HEK293T (cell line): ENCODE data around the gene ZNF81.

ENCODE experiments used
- CTCF ChIA-PET: fragments of 350-600 bp; formaldehyde crosslinking; extraction: SDS; loops from one replicate; lab custom pipeline; 2021; ENCODE audit warnings: antibody characterized with exemption, inconsistent platforms; lab: Yijun Ruan, JAX
- POLR2A ChIA-PET: fragments of 350-600 bp; formaldehyde crosslinking; extraction: SDS; loops from one replicate; lab custom pipeline; 2020; ENCODE audit warnings: antibody characterized with exemption, inconsistent platforms; lab: Yijun Ruan, JAX
- DNase-seq: peaks from one replicate; pipeline ENCODE4 v3.0.0; 2012; ENCODE audit warnings: mixed read lengths; ENCODE audit errors: extremely low spot score
- ARNT ChIP-seq: fragments of 450-650 bp; IDR thresholded peaks from 2 replicates; pipeline ENCODE4 v1.6.1; 2017; ENCODE audit warnings: mild to moderate bottlenecking
- BHLHE40 ChIP-seq: fragments of 450-650 bp; IDR thresholded peaks from 2 replicates; pipeline ENCODE4 v1.6.1; 2016; ENCODE audit warnings: mild to moderate bottlenecking, moderate library complexity, borderline replicate concordance
- CTBP1 ChIP-seq: fragments of 450-650 bp; IDR thresholded peaks from 2 replicates; pipeline ENCODE4 v1.6.1; 2016; ENCODE audit warnings: borderline replicate concordance
- ELF4 ChIP-seq: fragments of 450-650 bp; IDR thresholded peaks from 2 replicates; pipeline ENCODE4 v1.6.1; 2017; ENCODE audit warnings: antibody characterized with exemption
- FOXA1 ChIP-seq: fragments of 450-650 bp; IDR thresholded peaks from 2 replicates; pipeline ENCODE4 v1.6.1; 2016; ENCODE audit warnings: mild to moderate bottlenecking
- FOXK2 ChIP-seq: fragments of 450-650 bp; IDR thresholded peaks from 2 replicates; pipeline ENCODE4 v1.6.1; 2016; ENCODE audit warnings: mild to moderate bottlenecking
- FOXM1 ChIP-seq: fragments of 450-650 bp; IDR thresholded peaks from 2 replicates; pipeline ENCODE4 v1.6.1; 2017; ENCODE audit warnings: mild to moderate bottlenecking, borderline replicate concordance
- HDGF ChIP-seq: fragments of 450-650 bp; IDR thresholded peaks from 2 replicates; pipeline ENCODE4 v1.6.1; 2017; ENCODE audit warnings: antibody characterized with exemption, borderline replicate concordance
- L3MBTL2 ChIP-seq: fragments of 450-650 bp; conservative IDR thresholded peaks from 2 replicates; pipeline ENCODE4 v1.6.1; 2016; ENCODE audit warnings: mild to moderate bottlenecking
- LEF1 ChIP-seq: fragments of 450-650 bp; IDR thresholded peaks from 2 replicates; pipeline ENCODE4 v1.6.1; 2017; ENCODE audit warnings: mild to moderate bottlenecking, borderline replicate concordance
- NFRKB ChIP-seq: fragments of 450-650 bp; IDR thresholded peaks from 2 replicates; pipeline ENCODE4 v1.6.1; 2016; ENCODE audit warnings: mild to moderate bottlenecking, moderate library complexity
- SP1 ChIP-seq: fragments of 450-650 bp; IDR thresholded peaks from 2 replicates; pipeline ENCODE4 v1.6.1; 2017
- SUZ12 ChIP-seq: fragments of 450-650 bp; IDR thresholded peaks from 2 replicates; pipeline ENCODE4 v1.6.1; 2016; ENCODE audit warnings: mild to moderate bottlenecking
- TARDBP ChIP-seq: fragments of 450-650 bp; IDR thresholded peaks from 2 replicates; pipeline ENCODE4 v1.6.1; 2016
- ZNF384 ChIP-seq: fragments of 450-650 bp; IDR thresholded peaks from 2 replicates; pipeline ENCODE4 v1.6.1; 2016
- TF ChIP-seq, protein P1 (sequence below): fragments of 450-650 bp; IDR thresholded peaks from 2 replicates; pipeline ENCODE4 v1.6.1; 2016

The ZNF81 gene

GRCh38 chrX:47817897-47818296, 18.8 kb upstream of the ZNF81 start:
- TF ChIP-seq CTBP1: no peak
- no peak for TF ChIP-seq L3MBTL2
- no peak for TF ChIP-seq TARDBP
- TF ChIP-seq NFRKB: no peak
- no peak for TF ChIP-seq HDGF
- no peak for TF ChIP-seq ARNT
- TF ChIP-seq LEF1: no peak
- TF ChIP-seq BHLHE40: no peak
- no peak for TF ChIP-seq FOXK2
- no peak for TF ChIP-seq FOXM1
- no peak for TF ChIP-seq ELF4
- no peak for TF ChIP-seq SP1
- TF ChIP-seq SUZ12: no peak
- no peak for TF ChIP-seq ZNF384
- TF ChIP-seq, protein P1, sequence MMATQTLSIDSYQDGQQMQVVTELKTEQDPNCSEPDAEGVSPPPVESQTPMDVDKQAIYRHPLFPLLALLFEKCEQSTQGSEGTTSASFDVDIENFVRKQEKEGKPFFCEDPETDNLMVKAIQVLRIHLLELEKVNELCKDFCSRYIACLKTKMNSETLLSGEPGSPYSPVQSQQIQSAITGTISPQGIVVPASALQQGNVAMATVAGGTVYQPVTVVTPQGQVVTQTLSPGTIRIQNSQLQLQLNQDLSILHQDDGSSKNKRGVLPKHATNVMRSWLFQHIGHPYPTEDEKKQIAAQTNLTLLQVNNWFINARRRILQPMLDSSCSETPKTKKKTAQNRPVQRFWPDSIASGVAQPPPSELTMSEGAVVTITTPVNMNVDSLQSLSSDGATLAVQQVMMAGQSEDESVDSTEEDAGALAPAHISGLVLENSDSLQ: no peak
- no peak for TF ChIP-seq FOXA1
- ChIA-PET POLR2A (no interaction called here), CTCF (no interaction called here)
- no peak for DNase-seq

DNA sequence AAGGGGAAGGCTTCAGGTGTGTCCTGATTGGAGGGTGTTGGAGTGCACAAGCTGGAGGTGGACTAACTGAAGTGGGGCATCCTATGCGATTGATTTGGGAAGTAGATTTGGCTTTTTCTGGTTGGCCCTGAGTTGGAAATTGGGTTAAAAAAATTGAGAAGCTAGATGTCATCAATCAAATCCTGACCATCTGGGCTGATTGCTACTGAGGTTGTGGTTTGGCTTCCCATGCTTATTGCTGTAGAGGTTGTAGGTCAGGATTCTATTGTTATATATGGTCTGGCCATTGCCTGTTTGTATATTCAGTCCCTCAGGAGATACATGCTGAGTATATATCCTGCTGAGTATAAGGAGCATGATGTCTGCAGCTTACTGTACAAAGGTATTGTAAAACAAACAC, 7.7 kb upstream of the ZNF81 start:
- DNase-seq: no peak
- CTCF ChIA-PET: no interaction called here
- TF ChIP-seq CTBP1 (no peak), FOXK2 (no peak), HDGF (no peak), SUZ12 (no peak), L3MBTL2 (no peak), BHLHE40 (no peak), ZNF384 (no peak), FOXA1 (no peak), FOXM1 (no peak), LEF1 (no peak), NFRKB (no peak), ARNT (no peak), TARDBP (no peak)
- TF ChIP-seq, protein P1: no peak
- POLR2A ChIA-PET: interaction anchor here (0.9 kb wide), 1 partner anchor 178 kb away, joined by 3 read pairs; the partner anchor contains the start of gene ELK1

DNA sequence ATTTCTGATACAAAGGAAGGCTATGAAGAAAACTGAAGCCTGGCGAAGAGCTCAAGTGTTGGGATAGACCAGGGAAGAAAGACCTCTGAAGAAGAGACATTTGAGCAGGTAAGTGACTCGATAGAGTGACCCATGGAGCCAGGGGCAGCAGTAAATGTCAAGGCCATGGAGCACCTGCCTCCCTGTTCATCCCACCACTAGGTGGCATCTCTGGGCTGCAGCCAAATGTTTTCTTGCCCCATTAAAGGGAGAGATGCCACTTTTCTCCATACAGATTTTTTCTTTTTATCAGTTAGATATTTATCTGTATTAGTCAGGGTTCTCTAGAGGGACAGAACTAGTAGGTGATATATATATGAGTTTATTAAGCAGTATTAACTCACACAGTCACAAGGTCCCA, 4.9 kb upstream of the ZNF81 start:
- peak; percentile 63 for DNase-seq
- TF ChIP-seq HDGF (no peak), FOXA1 (no peak), FOXM1 (no peak), CTBP1 (no peak), ARNT (no peak), SP1 (no peak), TARDBP (no peak), LEF1 (no peak)
- TF ChIP-seq, protein P1: no peak
- ChIA-PET POLR2A (no interaction called here), CTCF (interaction anchor here (0.6 to 1.0 kb wide), 2 partner anchors 195 to 809 kb away, joined by 3 to 4 read pairs; no protein-coding TSS in a partner anchor)

- no peak for TF ChIP-seq L3MBTL2
- no peak for TF ChIP-seq TARDBP
- no peak for TF ChIP-seq HDGF
- no peak for TF ChIP-seq ARNT
- no peak for TF ChIP-seq SP1
- DNase-seq: no peak
- CTCF ChIA-PET: no interaction called here
- POLR2A ChIA-PET: no interaction called here
Measured at GRCh38 chrX:47838361-47838760, 1.7 kb downstream of the ZNF81 start.

DNA sequence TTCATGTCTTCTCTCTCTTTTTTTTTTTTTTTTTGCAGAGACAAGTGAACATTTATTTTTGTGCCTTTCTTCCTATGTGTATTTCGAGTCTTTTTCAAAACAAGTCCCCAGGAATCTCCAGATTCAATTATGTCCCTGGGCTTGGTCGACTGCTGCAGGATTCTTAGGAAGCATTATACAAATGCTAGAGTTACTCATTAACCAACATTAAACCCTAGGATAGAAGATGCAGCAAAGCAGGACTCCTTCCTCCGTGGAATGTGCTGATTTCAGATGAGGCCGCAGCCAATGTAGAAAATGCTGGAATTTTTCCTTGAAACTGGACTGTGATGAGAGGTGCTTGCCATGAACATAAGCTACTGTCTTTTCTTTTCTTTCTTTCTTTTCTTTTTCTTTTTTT, 3.4 kb downstream of the ZNF81 start:
- CTCF ChIA-PET: no interaction called here
- DNase-seq: no peak
- TF ChIP-seq TARDBP (no peak), ZNF384 (no peak), L3MBTL2 (no peak), BHLHE40 (no peak), ARNT (no peak), FOXM1 (no peak), ELF4 (no peak), SUZ12 (no peak), HDGF (no peak), CTBP1 (no peak), FOXK2 (no peak)
- TF ChIP-seq, protein P1: no peak
- POLR2A ChIA-PET: no interaction called here

- DNase-seq: no peak
- TF ChIP-seq ZNF384 (no peak), L3MBTL2 (no peak), FOXA1 (no peak), NFRKB (no peak), SUZ12 (no peak), BHLHE40 (no peak), FOXK2 (no peak)
- ChIA-PET POLR2A (no interaction called here), CTCF (no interaction called here)
Measured at GRCh38 chrX:47843363-47843762, 6.7 kb downstream of the ZNF81 start.
